Body of pancreas (tissue), 4 donors: ENCODE measurements around the gene LRCH1.

Experiments used
- CTCF ChIP-seq, 7 experiments: fragments of 450-650 bp in 4 of 7; fragments of 200-600 bp in 3 of 7; sonication (generic) in 3 of 7; IDR thresholded peaks; one replicate each; pipeline ENCODE4 v1.5.1; 2016 to 2019; ENCODE audit warnings: antibody characterized with exemption in 7 of 7
- POLR2A ChIP-seq, 3 donors: fragments of 450-650 bp; IDR thresholded peaks; one replicate each; pipeline ENCODE4 v1.6.1; 2016; ENCODE audit warnings: antibody characterized with exemption in 3 of 3, mild to moderate bottlenecking in 2 of 3

- no peak for TF ChIP-seq POLR2A (IDR thresholded peaks at IDR 0.05)
- no peak for TF ChIP-seq CTCF (IDR thresholded peaks at IDR 0.05)
Measured at GRCh38 chr13:46666727-46667456, 113.9 kb downstream of the LRCH1 start.
